GM12878 (cell line): ENCODE results near the gene FRRS1L. TPM values are rescaled to one million over a fixed set of nuclear protein-coding genes. Genes with fewer than 3 reads are reported as not detected.

Experiments used
- ATAC-seq: fragments of 200-7000 bp; cut with Tn5 transposase; 3 replicates; pipeline ENCODE4 v1.9.1; 2020; ENCODE audit warnings: mild to moderate bottlenecking, moderate library complexity
- BruUV-seq: library from RNA; stranded (reverse); fragments of 400-500 nt; replicated peaks from 2 replicates; lab custom pipeline; 2021; lab: Mats Ljungman, UMichigan
- CTCF ChIA-PET: fragments of 300-600 bp; sonication (Branson Sonifier 250); formaldehyde crosslinking; extraction: SDS; loops from one replicate; lab custom pipeline; 2021; ENCODE audit warnings: inconsistent platforms; lab: Yijun Ruan, JAX
- POLR2A ChIA-PET: fragments of 350-600 bp; formaldehyde crosslinking; extraction: SDS; loops from one replicate; lab custom pipeline; 2021; ENCODE audit warnings: inconsistent platforms; lab: Charles Lee
- RAD21 ChIA-PET: fragments of 300-600 bp; sonication (Branson Sonifier 250); formaldehyde crosslinking; loops from one replicate; lab custom pipeline; 2023; ENCODE audit warnings: antibody characterized with exemption; ENCODE audit not compliant: unreplicated experiment; lab: Charles Lee
- SMC1A ChIA-PET: fragments of 300-600 bp; sonication (Branson Sonifier 250); formaldehyde crosslinking; loops from one replicate; lab custom pipeline; 2023; ENCODE audit not compliant: unreplicated experiment, uncharacterized antibody; lab: Charles Lee
- DNase-seq: peaks from one replicate; pipeline ENCODE4 v3.0.0-alpha.2; 2011; ENCODE audit warnings: low read depth, low spot score
- FAIRE-seq: peaks from 3 replicates; lab custom pipeline; 2011; peaks lifted over from hg19 to GRCh38; lab: Jason Lieb, UNC
- H2AFZ ChIP-seq: 2 replicates; pipeline ENCODE4 v1.6.0; 2011; ENCODE audit warnings: low read depth, low read length, control low read depth; ENCODE audit not compliant: control insufficient read depth
- H3K27ac ChIP-seq: 2 replicates; pipeline ENCODE4 v1.5.1; 2011; ENCODE audit warnings: control low read depth; ENCODE audit not compliant: control insufficient read depth, insufficient read depth
- H3K27me3 ChIP-seq, 2 experiments: replicated peaks in 1 of 2; 2 replicates each; pipeline versions ENCODE4 v1.6.0 to v1.6.1; 2011; ENCODE audit warnings: low read length in 1 of 2; ENCODE audit not compliant: control insufficient read depth in 2 of 2, insufficient read depth in 2 of 2
- H3K36me3 ChIP-seq, 2 experiments: 2 replicates each; pipeline ENCODE4 v1.5.1; 2011; ENCODE audit warnings: low read length in 1 of 2; ENCODE audit not compliant: control insufficient read depth in 2 of 2, insufficient read depth in 2 of 2
- H3K4me1 ChIP-seq: 2 replicates; pipeline ENCODE4 v1.6.1; 2011; ENCODE audit warnings: mild to moderate bottlenecking, low read length, moderate library complexity, mixed read lengths; ENCODE audit not compliant: control insufficient read depth, insufficient read depth
- H3K4me2 ChIP-seq: 2 replicates; pipeline ENCODE4 v1.6.0; 2011; ENCODE audit warnings: control low read depth; ENCODE audit not compliant: control insufficient read depth, insufficient read depth
- H3K4me3 ChIP-seq: fragments of 200-600 bp; sonication (generic); 2 replicates; pipeline ENCODE4 v1.5.1; 2016
- H3K79me2 ChIP-seq: 2 replicates; pipeline ENCODE4 v1.6.0; 2011; ENCODE audit warnings: low read length; ENCODE audit not compliant: control insufficient read depth, insufficient read depth
- H3K9ac ChIP-seq: 2 replicates; pipeline ENCODE4 v1.8.0; 2011; ENCODE audit warnings: low read length, control low read depth, mixed read lengths; ENCODE audit not compliant: control insufficient read depth, insufficient read depth
- H3K9me3 ChIP-seq: replicated peaks from 3 replicates; pipeline ENCODE4 v1.5.1; 2011; ENCODE audit warnings: mild to moderate bottlenecking, low read length; ENCODE audit not compliant: control insufficient read depth, insufficient read depth
- H4K20me1 ChIP-seq: 2 replicates; pipeline ENCODE4 v1.6.0; 2011; ENCODE audit not compliant: control insufficient read depth, insufficient read depth
- E2F4 ChIP-seq: IDR thresholded peaks from 2 replicates; pipeline ENCODE4 v1.6.1; 2012; ENCODE audit warnings: low read depth, low read length, improper control_type of control experiment
- EED ChIP-seq: sonication (generic); IDR thresholded peaks from 2 replicates; pipeline ENCODE4 v1.6.1; 2016; ENCODE audit warnings: antibody characterized with exemption, low read depth
- EP300 ChIP-seq, 2 experiments: fragments of 150-350 bp in 1 of 2; IDR thresholded peaks; 2 replicates each; pipeline ENCODE4 v1.6.1; 2011 to 2012; ENCODE audit warnings: low read depth in 2 of 2, low read length in 2 of 2, borderline replicate concordance in 1 of 2, improper control_type of control experiment in 1 of 2, inconsistent platforms in 1 of 2; ENCODE audit not compliant: control insufficient read depth in 1 of 2
- LARP7 ChIP-seq: fragments of 450-650 bp; IDR thresholded peaks from 2 replicates; pipeline ENCODE4 v1.6.1; 2017; ENCODE audit warnings: mild to moderate bottlenecking
- MEF2B ChIP-seq: fragments of 450-650 bp; IDR thresholded peaks from 2 replicates; pipeline ENCODE4 v1.6.1; 2018; ENCODE audit warnings: mild to moderate bottlenecking, moderate library complexity; ENCODE audit not compliant: partially characterized antibody, poor library complexity, severe bottlenecking
- NKRF ChIP-seq: fragments of 450-650 bp; conservative IDR thresholded peaks from 2 replicates; pipeline ENCODE4 v1.6.1; 2017; ENCODE audit warnings: mild to moderate bottlenecking, moderate library complexity
- POLR2A ChIP-seq: IDR thresholded peaks from 2 replicates; pipeline ENCODE4 v1.6.1; 2011; ENCODE audit warnings: low read depth, mild to moderate bottlenecking, low read length
- RCOR1 ChIP-seq: conservative IDR thresholded peaks from 2 replicates; pipeline ENCODE4 v1.6.1; 2012; ENCODE audit warnings: low read depth, low read length, improper control_type of control experiment
- SKIL ChIP-seq: fragments of 450-650 bp; IDR thresholded peaks from 2 replicates; pipeline ENCODE4 v1.6.1; 2017; ENCODE audit warnings: mild to moderate bottlenecking, low read depth, inconsistent platforms; ENCODE audit not compliant: poor library complexity, severe bottlenecking
- SMAD5 ChIP-seq: IDR thresholded peaks from 2 replicates; pipeline ENCODE4 v1.6.1; 2016; ENCODE audit warnings: antibody characterized with exemption, low read depth
- SPI1 ChIP-seq: IDR thresholded peaks from 2 replicates; pipeline ENCODE4 v1.6.1; 2011; ENCODE audit warnings: low read depth, mild to moderate bottlenecking, low read length, moderate library complexity, borderline replicate concordance; ENCODE audit not compliant: insufficient read depth
- STAT1 ChIP-seq: fragments of 450-650 bp; conservative IDR thresholded peaks from 2 replicates; pipeline ENCODE4 v1.6.1; 2014; ENCODE audit warnings: antibody characterized with exemption, mild to moderate bottlenecking
- WGBS: methylation state at CpG from one replicate; pipeline ENCODE4 v1.1.6; 2016; ENCODE audit warnings: low lambda C conversion rate; ENCODE audit not compliant: insufficient replicate concordance, insufficient coverage; ENCODE audit errors: missing lambda C conversion rate; 5-methylcytosine and 5-hydroxymethylcytosine counted together
- in situ Hi-C: fragments of 300-500 bp; cut with MboI; formaldehyde crosslinking; loops from 9 replicates; pipeline ENCODE4 v1.14.3; 2018; ENCODE audit warnings: mixed read lengths
- intact Hi-C: fragments of 100-400 bp; cut with micrococcal nuclease; formaldehyde crosslinking; loops from one replicate; pipeline ENCODE4 v1.14.2; 2022; ENCODE audit not compliant: unreplicated experiment
- polyA plus RNA-seq, 11 experiments: library from polyadenylated mRNA; depleted of rRNA in 4 of 11; unstranded in 6 of 11; stranded (reverse) in 5 of 11; fragments of >200 nt; fragmentation: Nextera tagmentation in 4 of 11; fragmentation: Illumina TruSeq in 1 of 11; extraction: Ambion mirVana in 4 of 11; extraction: Trizol in 1 of 11; gene quantifications; 1 replicate in 1 of 11; 2 replicates in 10 of 11; pipeline versions ENCODE4 v1.2.1 to v1.2.3, GENCODE V29; 2011 to 2016; ENCODE audit warnings: inconsistent platforms in 2 of 11, missing spikeins in 2 of 11, low read depth in 1 of 11
- total RNA-seq, 4 experiments: library from RNA; depleted of rRNA in 3 of 4; stranded (reverse); fragments of >200 nt in 3 of 4; fragmentation: Illumina TruSeq in 1 of 4; extraction: Trizol in 1 of 4; gene quantifications; 2 replicates each; pipeline versions ENCODE4 v1.2.1 to v1.2.3, GENCODE V29; 2013 to 2021

FRRS1L gene
- total and polyA plus RNA-seq, 10 of the 15 experiments (the other 5 are each of a cell fraction or from before 2014, with no cell fraction given): not detected

GRCh38 chr9:109094268-109094667 is 72.8 kb downstream of the FRRS1L start:
- H3K27ac ChIP-seq: no peak overlapping the region
- no TSS peak for BruUV-seq
- ChIA-PET POLR2A (no interaction called here), CTCF (no interaction called here), RAD21 (no interaction called here), SMC1A (interaction anchor here (0.7 to 1.1 kb wide), 2 partner anchors 15 to 26 kb away, joined by 3 read pairs; partner anchors contain the start of gene TMEM245)
- H3K9ac ChIP-seq: no peak overlapping the region
- H3K4me2 ChIP-seq: no peak overlapping the region
- no peaks in the 10 kb centered on the region; the same call in 1 of the 2 replicates for H4K20me1 ChIP-seq
- H3K79me2 ChIP-seq: peaks cover 26% of the 10 kb centered on the region
- H3K27me3 ChIP-seq: no peaks in the 10 kb centered on the region
- in situ Hi-C loops: no loop called here
- no peak for FAIRE-seq
- no peak for TF ChIP-seq EED
- intact Hi-C loops: no loop called here
- H3K9me3 ChIP-seq: no peaks in the 10 kb centered on the region
- WGBS: 97% methylated on average over 6 of the region's 6 CpGs
- no peak for DNase-seq
- H3K4me1 ChIP-seq: peaks cover 17% of the 10 kb centered on the region
- H2AFZ ChIP-seq: no peak overlapping the region
- no peak overlapping the region for H3K4me3 ChIP-seq
- no peak for ATAC-seq
- H3K36me3 ChIP-seq: peaks cover 1 to 17% of the 10 kb centered on the region in 2 experiments

GRCh38 chr9:109092587-109092986 is 74.5 kb downstream of the FRRS1L start:
- Histone ChIP-seq H3K4me3 (no peak overlapping the region), H3K4me2 (no peak overlapping the region), H4K20me1 (no peaks in the 10 kb centered on the region), H3K27me3 (no peaks in the 10 kb centered on the region), H3K27ac (no peak overlapping the region), H2AFZ (no peak overlapping the region), H3K79me2 (peaks cover 12% of the 10 kb centered on the region), H3K4me1 (peaks cover under 1% of the 10 kb centered on the region), H3K36me3 (peaks cover 6 to 27% of the 10 kb centered on the region in 2 experiments), H3K9ac (no peak overlapping the region), H3K9me3 (no peaks in the 10 kb centered on the region)
- ChIA-PET RAD21 (no interaction called here), SMC1A (interaction anchor here (0.7 kb wide), 1 partner anchor 17 kb away, joined by 3 read pairs; no protein-coding TSS in a partner anchor), POLR2A (no interaction called here), CTCF (interaction anchor here (0.8 kb wide), 1 partner anchor 11 kb away, joined by 3 read pairs; no protein-coding TSS in a partner anchor)
- no TSS peak for BruUV-seq
- WGBS: 95% methylated on average over 1 of the region's 1 CpG
- FAIRE-seq (no peak), ATAC-seq (no peak), DNase-seq (no peak)
- intact Hi-C loops: no loop called here
- in situ Hi-C loops: no loop called here
- TF ChIP-seq E2F4: no peak
- no peak for TF ChIP-seq MEF2B
- TF ChIP-seq SMAD5: no peak
- no peak for TF ChIP-seq LARP7
- no peak for TF ChIP-seq SPI1
- no peak for TF ChIP-seq NKRF
- TF ChIP-seq STAT1: no peak
- no peak for TF ChIP-seq EP300 (IDR thresholded peaks at IDR 0.05; ENCODE audit: borderline replicate concordance in 1 of 2, control insufficient read depth in 1 of 2, low read depth in 2 of 2, low read length in 2 of 2)
- no peak for TF ChIP-seq RCOR1
- no peak for TF ChIP-seq SKIL
- no peak for TF ChIP-seq POLR2A
